ENCODE data around the gene TSTD1. TPM values are rescaled to one million over a fixed set of nuclear protein-coding genes. Genes with fewer than 3 reads are reported as not detected.
A peak's percentile ranks its signal among the peaks of the same experiment; 100 is the strongest.

The TSTD1 gene
- total and polyA plus RNA-seq, 2 of the 8 experiments (the other 6 are each of a cell fraction or from before 2014, with no cell fraction given): 60.9 to 314 TPM

- TF ChIP-seq RBBP5 (IDR thresholded peaks at IDR 0.05; ENCODE audit: borderline replicate concordance, low read depth, low read length): no peak
- peak; percentile 92 for TF ChIP-seq SP1 (IDR thresholded peaks at IDR 0.05; ENCODE audit: low read depth, low read length)
- peak; percentile 83 for TF ChIP-seq TBP (IDR thresholded peaks at IDR 0.05; ENCODE audit: low read depth, low read length)
- TF ChIP-seq ASH2L (IDR thresholded peaks at IDR 0.05; ENCODE audit: low read length): no peak
- TF ChIP-seq, protein P1, sequence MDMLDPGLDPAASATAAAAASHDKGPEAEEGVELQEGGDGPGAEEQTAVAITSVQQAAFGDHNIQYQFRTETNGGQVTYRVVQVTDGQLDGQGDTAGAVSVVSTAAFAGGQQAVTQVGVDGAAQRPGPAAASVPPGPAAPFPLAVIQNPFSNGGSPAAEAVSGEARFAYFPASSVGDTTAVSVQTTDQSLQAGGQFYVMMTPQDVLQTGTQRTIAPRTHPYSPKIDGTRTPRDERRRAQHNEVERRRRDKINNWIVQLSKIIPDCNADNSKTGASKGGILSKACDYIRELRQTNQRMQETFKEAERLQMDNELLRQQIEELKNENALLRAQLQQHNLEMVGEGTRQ (IDR thresholded peaks at IDR 0.05; ENCODE audit: low read length): no peak
- TF ChIP-seq CREB1 (IDR thresholded peaks at IDR 0.05): peak; percentile 93
- TF ChIP-seq BRCA1 (IDR thresholded peaks at IDR 0.05; ENCODE audit: low read depth, low read length): no peak
- no peak for TF ChIP-seq RXRA (IDR thresholded peaks at IDR 0.05; ENCODE audit: insufficient read depth, low read depth, low read length)
- no peak for TF ChIP-seq CBX8 (IDR thresholded peaks at IDR 0.05; ENCODE audit: borderline replicate concordance, low read depth, low read length)
- TF ChIP-seq SIRT6 (IDR thresholded peaks at IDR 0.05; ENCODE audit: low read length): no peak
- peak; percentile 76; the same call in 1 of the 2 replicates for TF ChIP-seq KDM1A (IDR thresholded peaks at IDR 0.05; ENCODE audit: borderline replicate concordance, low read length)
- TF ChIP-seq JUND (IDR thresholded peaks at IDR 0.05; ENCODE audit: low read length): no peak
- TF ChIP-seq RNF2 (IDR thresholded peaks at IDR 0.05; ENCODE audit: borderline replicate concordance, low read depth, low read length, missing control alignments, poor library complexity, severe bottlenecking): no peak
- TF ChIP-seq, protein P2, sequence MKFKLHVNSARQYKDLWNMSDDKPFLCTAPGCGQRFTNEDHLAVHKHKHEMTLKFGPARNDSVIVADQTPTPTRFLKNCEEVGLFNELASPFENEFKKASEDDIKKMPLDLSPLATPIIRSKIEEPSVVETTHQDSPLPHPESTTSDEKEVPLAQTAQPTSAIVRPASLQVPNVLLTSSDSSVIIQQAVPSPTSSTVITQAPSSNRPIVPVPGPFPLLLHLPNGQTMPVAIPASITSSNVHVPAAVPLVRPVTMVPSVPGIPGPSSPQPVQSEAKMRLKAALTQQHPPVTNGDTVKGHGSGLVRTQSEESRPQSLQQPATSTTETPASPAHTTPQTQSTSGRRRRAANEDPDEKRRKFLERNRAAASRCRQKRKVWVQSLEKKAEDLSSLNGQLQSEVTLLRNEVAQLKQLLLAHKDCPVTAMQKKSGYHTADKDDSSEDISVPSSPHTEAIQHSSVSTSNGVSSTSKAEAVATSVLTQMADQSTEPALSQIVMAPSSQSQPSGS (IDR thresholded peaks at IDR 0.05; ENCODE audit: low read length): 0 out of 2 replicates have a peak, but pooled peaks have one; percentile 38
- peak; percentile 54; the same call in 1 of the 2 replicates for TF ChIP-seq RFX5 (IDR thresholded peaks at IDR 0.05; ENCODE audit: borderline replicate concordance, low read depth, low read length)
- TF ChIP-seq POLR2A (IDR thresholded peaks at IDR 0.05; ENCODE audit: control extremely low read depth in 1 of 2, low read depth in 2 of 2, low read length in 2 of 2): peak; percentile 87 to 95
- no peak for TF ChIP-seq FOSL1 (IDR thresholded peaks at IDR 0.05; ENCODE audit: insufficient read depth, low read depth, low read length)
- no peak for TF ChIP-seq HDAC2 (IDR thresholded peaks at IDR 0.05; ENCODE audit: borderline replicate concordance in 1 of 2, low read depth in 2 of 2, low read length in 2 of 2)
- peak; percentile 69 for TF ChIP-seq PHF8 (conservative IDR thresholded peaks at IDR 0.05; ENCODE audit: low read depth, low read length)
- TF ChIP-seq, protein P3, sequence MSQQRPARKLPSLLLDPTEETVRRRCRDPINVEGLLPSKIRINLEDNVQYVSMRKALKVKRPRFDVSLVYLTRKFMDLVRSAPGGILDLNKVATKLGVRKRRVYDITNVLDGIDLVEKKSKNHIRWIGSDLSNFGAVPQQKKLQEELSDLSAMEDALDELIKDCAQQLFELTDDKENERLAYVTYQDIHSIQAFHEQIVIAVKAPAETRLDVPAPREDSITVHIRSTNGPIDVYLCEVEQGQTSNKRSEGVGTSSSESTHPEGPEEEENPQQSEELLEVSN (IDR thresholded peaks at IDR 0.05): peak; percentile 95
- TF ChIP-seq MAFK (IDR thresholded peaks at IDR 0.05; ENCODE audit: low read depth, low read length): no peak
Measured at GRCh38 chr1:161021165-161021969, 17.4 kb downstream of the TSTD1 start (continued).

Measured in H1 (cell line).